SK-N-SH (cell line): ENCODE data around the gene TBL1X. TPM values are rescaled to one million over a fixed set of nuclear protein-coding genes. Genes with fewer than 3 reads are reported as not detected.

Experiments used
- CTCF ChIA-PET: fragments of 300-600, 350-600 bp; formaldehyde crosslinking; extraction: SDS; loops from one replicate; lab custom pipeline; 2021; lab: Yijun Ruan, JAX
- POLR2A ChIA-PET: fragments of 350-600 bp; sonication (Branson Sonifier 250); formaldehyde crosslinking; extraction: SDS; loops from one replicate; lab custom pipeline; 2020; ENCODE audit warnings: antibody characterized with exemption, inconsistent platforms; lab: Yijun Ruan, JAX
- DNase-seq: peaks from one replicate; pipeline ENCODE4 v3.0.0; 2012
- H2AFZ ChIP-seq: fragments of 200-600 bp; sonication (generic); 2 replicates; pipeline ENCODE4 v1.8.1; 2016; ENCODE audit warnings: antibody characterized with exemption, mild to moderate bottlenecking, low read depth
- H3F3A ChIP-seq: fragments of 200-600 bp; sonication (generic); replicated peaks from 2 replicates; pipeline ENCODE3; 2016; ENCODE audit warnings: antibody characterized with exemption, mild to moderate bottlenecking; ENCODE audit not compliant: insufficient read depth
- H3K27ac ChIP-seq, 2 experiments: fragments of 200-500 bp in 1 of 2; fragments of 200-600 bp in 1 of 2; sonication (Bioruptor generic) in 1 of 2; sonication (generic), shearing (Covaris generic) in 1 of 2; 2 replicates each; pipeline versions ENCODE4 v1.5.1 to v1.6.1; 2014 to 2016; ENCODE audit warnings: low read depth in 2 of 2, inconsistent platforms in 1 of 2, low read length in 1 of 2, mild to moderate bottlenecking in 1 of 2, mixed read lengths in 1 of 2
- H3K27me3 ChIP-seq: fragments of 200-600 bp; sonication (generic), shearing (Covaris generic); 2 replicates; pipeline ENCODE4 v1.6.1; 2016; ENCODE audit warnings: mixed run types; ENCODE audit not compliant: insufficient read depth
- H3K36me3 ChIP-seq, 2 experiments: fragments of 200-500 bp in 1 of 2; fragments of 200-600 bp in 1 of 2; sonication (Bioruptor generic) in 1 of 2; sonication (generic) in 1 of 2; replicated peaks in 1 of 2; 2 replicates each; pipeline versions ENCODE3 to v1.5.1; 2014 to 2016; ENCODE audit warnings: low read length in 1 of 2, mild to moderate bottlenecking in 1 of 2; ENCODE audit not compliant: insufficient read depth in 2 of 2, control insufficient read depth in 1 of 2
- H3K4me1 ChIP-seq, 2 experiments: fragments of 200-500 bp in 1 of 2; fragments of 200-600 bp in 1 of 2; sonication (Bioruptor generic) in 1 of 2; sonication (generic), shearing (Covaris generic) in 1 of 2; 2 replicates each; pipeline versions ENCODE4 v1.5.1 to v1.6.1; 2014 to 2016; ENCODE audit warnings: low read depth in 1 of 2, low read length in 1 of 2, mixed run types in 1 of 2; ENCODE audit not compliant: insufficient read depth in 2 of 2, control insufficient read depth in 1 of 2
- H3K4me2 ChIP-seq: fragments of 200-600 bp; sonication (generic), shearing (Covaris generic); 2 replicates; pipeline ENCODE4 v1.6.1; 2017; ENCODE audit warnings: mixed run types
- H3K4me3 ChIP-seq, 2 experiments: fragments of 200-500 bp in 1 of 2; fragments of 200-600 bp in 1 of 2; sonication (Bioruptor generic) in 1 of 2; sonication (generic), shearing (Covaris generic) in 1 of 2; 2 replicates each; pipeline versions ENCODE4 v1.5.1 to v1.8.1; 2014 to 2016; ENCODE audit warnings: low read depth in 2 of 2, inconsistent platforms in 1 of 2, low read length in 1 of 2, mild to moderate bottlenecking in 1 of 2, mixed read lengths in 1 of 2, moderate library complexity in 1 of 2
- H3K79me2 ChIP-seq: fragments of 200-600 bp; sonication (generic); 2 replicates; pipeline ENCODE4 v1.8.1; 2017; ENCODE audit warnings: mild to moderate bottlenecking; ENCODE audit not compliant: insufficient read depth
- H3K9ac ChIP-seq: fragments of 200-600 bp; sonication (generic); 2 replicates; pipeline ENCODE4 v1.6.1; 2017; ENCODE audit warnings: mixed run types
- H3K9me2 ChIP-seq: fragments of 200-600 bp; sonication (generic); 2 replicates; pipeline ENCODE4 v1.6.1; 2017; ENCODE audit warnings: mixed run types
- H3K9me3 ChIP-seq: fragments of 200-600 bp; sonication (generic); 2 replicates; pipeline ENCODE4 v1.6.1; 2017; ENCODE audit warnings: mixed run types, mild to moderate bottlenecking, moderate library complexity
- H4K20me1 ChIP-seq: fragments of 200-600 bp; sonication (generic); 2 replicates; pipeline ENCODE4 v1.6.1; 2017; ENCODE audit warnings: mild to moderate bottlenecking, mixed run types; ENCODE audit not compliant: insufficient read depth
- CHD2 ChIP-seq: fragments of 150-350 bp; IDR thresholded peaks from 2 replicates; pipeline ENCODE4 v1.6.1; 2018; ENCODE audit warnings: low read length; ENCODE audit not compliant: partially characterized antibody
- ELF1 ChIP-seq: IDR thresholded peaks from 2 replicates; pipeline ENCODE4 v1.4.0; 2012
- FOSL2 ChIP-seq: IDR thresholded peaks from 2 replicates; pipeline ENCODE4 v1.4.0; 2012; ENCODE audit warnings: low read depth, mild to moderate bottlenecking, moderate library complexity, borderline replicate concordance
- FOXM1 ChIP-seq: IDR thresholded peaks from 2 replicates; pipeline ENCODE4 v1.4.0; 2012; ENCODE audit warnings: low read depth, mild to moderate bottlenecking
- GABPA ChIP-seq: IDR thresholded peaks from 2 replicates; pipeline ENCODE4 v1.4.0; 2012; ENCODE audit warnings: low read depth, mild to moderate bottlenecking
- GATA2 ChIP-seq: sonication (generic); formaldehyde crosslinking; IDR thresholded peaks from 2 replicates; pipeline ENCODE4 v1.5.0; 2020; ENCODE audit warnings: mild to moderate bottlenecking, missing genetic modification reagents
- MAX ChIP-seq: IDR thresholded peaks from 2 replicates; pipeline ENCODE4 v1.4.0; 2012; ENCODE audit warnings: low read depth
- MEF2A ChIP-seq: IDR thresholded peaks from 2 replicates; pipeline ENCODE4 v1.4.0; 2012; ENCODE audit warnings: low read depth, borderline replicate concordance
- PBX3 ChIP-seq: IDR thresholded peaks from 2 replicates; pipeline ENCODE4; 2012
- RAD21 ChIP-seq: IDR thresholded peaks from 2 replicates; pipeline ENCODE4 v1.6.1; 2012; ENCODE audit warnings: mild to moderate bottlenecking, low read length
- RCOR1 ChIP-seq: fragments of 150-350 bp; IDR thresholded peaks from 2 replicates; pipeline ENCODE4 v1.6.1; 2017; ENCODE audit warnings: antibody characterized with exemption, low read length
- REST ChIP-seq: IDR thresholded peaks from 2 replicates; pipeline ENCODE4 v1.6.1; 2012; ENCODE audit warnings: mild to moderate bottlenecking, low read depth, low read length, moderate library complexity
- RFX5 ChIP-seq: IDR thresholded peaks from 2 replicates; pipeline ENCODE4 v1.6.1; 2012; ENCODE audit warnings: mild to moderate bottlenecking, improper control_type of control experiment, low read length
- RXRA ChIP-seq: IDR thresholded peaks from 2 replicates; pipeline ENCODE4 v1.4.0; 2012; ENCODE audit warnings: low read depth, mild to moderate bottlenecking, borderline replicate concordance
- SIN3A ChIP-seq: IDR thresholded peaks from 2 replicates; pipeline ENCODE4 v1.6.1; 2012; ENCODE audit warnings: low read depth, mild to moderate bottlenecking, low read length, moderate library complexity, borderline replicate concordance
- TCF12 ChIP-seq: IDR thresholded peaks from 2 replicates; pipeline ENCODE4 v1.4.0; 2012
- TEAD4 ChIP-seq: IDR thresholded peaks from 2 replicates; pipeline ENCODE4 v1.4.0; 2012; ENCODE audit warnings: mild to moderate bottlenecking, borderline replicate concordance; ENCODE audit not compliant: insufficient read depth
- USF2 ChIP-seq: fragments of 150-350 bp; IDR thresholded peaks from 2 replicates; pipeline ENCODE4 v1.6.1; 2017; ENCODE audit warnings: antibody characterized with exemption, low read length, low read depth, borderline replicate concordance
- YY1 ChIP-seq: IDR thresholded peaks from 2 replicates; pipeline ENCODE4 v1.4.0; 2012; ENCODE audit warnings: low read depth, mild to moderate bottlenecking
- ZBTB33 ChIP-seq: IDR thresholded peaks from 2 replicates; pipeline ENCODE4 v1.4.0; 2012; ENCODE audit warnings: low read depth, borderline replicate concordance
- WGBS: methylation state at CpG from one replicate; pipeline ENCODE4 v1.1.6; 2017; ENCODE audit warnings: low lambda C conversion rate; 5-methylcytosine and 5-hydroxymethylcytosine counted together
- polyA plus RNA-seq, 3 experiments: library from polyadenylated mRNA; depleted of rRNA; stranded (reverse); fragments of >200 nt; gene quantifications; 2 replicates each; pipeline ENCODE4 v1.2.3, GENCODE V29; 2012

Gene TBL1X
- polyA plus RNA-seq, 1 of the 3 experiments (the other 2 are of a cell fraction): 10.6 TPM

GRCh38 chrX:9587642-9588041 is 122.8 kb downstream of the TBL1X start:
- H3K4me1 ChIP-seq: peaks cover 0 to 4% of the 10 kb centered on the region in 2 experiments; a peak in 1 of 4 replicates
- DNase-seq: no peak
- peaks cover 3% of the 10 kb centered on the region; the same call in 1 of the 2 replicates for H3K79me2 ChIP-seq
- H3K9me3 ChIP-seq: no peaks in the 10 kb centered on the region
- H4K20me1 ChIP-seq: no peaks in the 10 kb centered on the region
- H3F3A ChIP-seq: no peaks in the 10 kb centered on the region
- POLR2A ChIA-PET: no interaction called here
- H3K4me2 ChIP-seq: no peak overlapping the region
- H3K9me2 ChIP-seq: no peaks in the 10 kb centered on the region
- peak overlapping the region in 1 of 2 experiments; percentile 65; a peak in 1 of 4 replicates for H3K27ac ChIP-seq
- TF ChIP-seq TEAD4 (no peak), RAD21 (no peak), MAX (no peak), YY1 (no peak), FOSL2 (no peak), RCOR1 (no peak), PBX3 (no peak), RFX5 (no peak), ELF1 (no peak), SIN3A (no peak), FOXM1 (no peak), RXRA (no peak), GABPA (no peak), USF2 (no peak)
- no peaks in the 10 kb centered on the region for H3K36me3 ChIP-seq
- CTCF ChIA-PET: no interaction called here
- 53% methylated on average over 9 of the region's 9 CpGs for WGBS
- H3K4me3 ChIP-seq: no peak overlapping the region
- no peaks in the 10 kb centered on the region; the same call in 1 of the 2 replicates for H3K27me3 ChIP-seq
- no peak overlapping the region for H3K9ac ChIP-seq
- H2AFZ ChIP-seq: no peak overlapping the region

- CTCF ChIA-PET: no interaction called here
- H3K9me3 ChIP-seq: no peaks in the 10 kb centered on the region
- H4K20me1 ChIP-seq: no peaks in the 10 kb centered on the region
- H3K79me2 ChIP-seq: peaks cover 3% of the 10 kb centered on the region
- no peaks in the 10 kb centered on the region for H3K36me3 ChIP-seq
- no peak overlapping the region for H3K9ac ChIP-seq
- DNase-seq: no peak
- H3K4me2 ChIP-seq: no peak overlapping the region
- no peaks in the 10 kb centered on the region; the same call in 1 of the 2 replicates for H3K27me3 ChIP-seq
- H3K4me1 ChIP-seq: peaks cover 0 to 4% of the 10 kb centered on the region in 2 experiments; a peak in 1 of 4 replicates
- POLR2A ChIA-PET: no interaction called here
- no peak overlapping the region for H3K4me3 ChIP-seq
- no peaks in the 10 kb centered on the region for H3F3A ChIP-seq
- no peak overlapping the region for H3K27ac ChIP-seq
- no peaks in the 10 kb centered on the region for H3K9me2 ChIP-seq
- H2AFZ ChIP-seq: no peak overlapping the region
- 63% methylated on average over 2 of the region's 2 CpGs for WGBS
- TF ChIP-seq ZBTB33 (no peak), REST (no peak), MEF2A (no peak), PBX3 (no peak), GATA2 (CRISPR knock-in tag) (no peak), CHD2 (no peak), FOSL2 (no peak), YY1 (no peak), TCF12 (no peak), RCOR1 (no peak)
Observed at GRCh38 chrX:9591496-9591895, 126.6 kb downstream of the TBL1X start.
